ENCODE data around the gene NHEJ1. TPM values are rescaled to one million over a fixed set of nuclear protein-coding genes. Genes with fewer than 3 reads are reported as not detected.

Gene NHEJ1
- total and polyA plus RNA-seq, 2 of the 13 experiments (the other 11 are each of a cell fraction or from before 2014, with no cell fraction given): 30.0 to 30.7 TPM

DNA sequence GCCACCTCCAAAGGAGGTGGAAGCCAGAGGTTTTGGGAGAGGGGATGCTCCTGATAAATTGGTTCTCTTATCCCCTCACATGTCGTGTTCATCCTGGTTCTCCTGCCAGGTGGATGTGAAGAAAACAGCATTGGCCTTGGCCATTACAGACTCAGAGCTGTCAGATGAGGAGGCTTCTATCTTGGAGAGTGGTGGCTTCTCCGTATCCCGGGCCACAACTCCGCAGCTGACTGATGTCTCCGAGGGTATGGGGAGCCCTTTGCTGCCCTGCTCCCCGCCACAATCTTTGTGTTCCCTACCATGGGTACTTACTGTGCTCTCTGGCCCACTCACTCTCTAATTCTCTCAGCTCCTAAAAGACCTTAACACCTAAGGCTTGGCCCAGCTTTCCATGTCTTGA lies 20.9 kb upstream of the NHEJ1 start:
- ATAC-seq: no peak
- Histone ChIP-seq H3K4me3 (replicated peaks in 1 of 3; ENCODE audit: insufficient read depth in 1 of 3, low read depth in 2 of 3, low read length in 3 of 3) (no peak overlapping the region), H2AFZ (ENCODE audit: low read length) (no peak overlapping the region), H4K20me1 (ENCODE audit: insufficient read depth, low read length) (no peaks in the 10 kb centered on the region), H3K4me1 (ENCODE audit: insufficient read depth, low read length) (peaks cover 22% of the 10 kb centered on the region), H3K36me3 (replicated peaks in 1 of 2; ENCODE audit: control insufficient read depth in 1 of 2, insufficient read depth in 2 of 2, low read length in 2 of 2) (peaks cover 30 to 48% of the 10 kb centered on the region in 2 experiments), H3K4me2 (ENCODE audit: low read depth, low read length) (no peak overlapping the region), H3K9me3 (ENCODE audit: low read length) (no peaks in the 10 kb centered on the region), H3K27me3 (ENCODE audit: control insufficient read depth in 1 of 2, insufficient read depth in 2 of 2, low read length in 2 of 2) (no peaks in the 10 kb centered on the region; a peak in 1 of 5 replicates), H3K9ac (ENCODE audit: insufficient read depth, low read depth, low read length) (no peak overlapping the region), H3K27ac (ENCODE audit: extremely low read length, insufficient read depth, low read length) (no peak overlapping the region), H3K79me2 (ENCODE audit: insufficient read depth, low read length) (peaks cover 17% of the 10 kb centered on the region)
- in situ Hi-C loops (cut with HindIII; ENCODE audit: extremely low pct_ligation_motif_present, low pct_unique_long_range_greater_than_20kb): no loop called here
- DNase-seq (ENCODE audit: low spot score): no peak
- FAIRE-seq: no peak
- ChIA-PET CTCF (ENCODE audit: low intra/inter-chr PET ratio, low total read pairs) (no interaction called here), POLR2A (interaction anchor here (1.3 to 4.8 kb wide), 8 partner anchors 10 to 68 kb away, joined by 3 to 21 read pairs (median 6); partner anchors contain the start of gene ZFAND2B)
- 96% methylated on average over 6 of the region's 6 CpGs for WGBS (ENCODE audit: low lambda C conversion rate)
- intact Hi-C loops (cut with micrococcal nuclease; ENCODE audit: unreplicated experiment): no loop called here
- no peak for TF ChIP-seq ZNF782 (CRISPR knock-in tag; IDR thresholded peaks at IDR 0.05; ENCODE audit: borderline replicate concordance)
- no peak for TF ChIP-seq IRF2 (CRISPR knock-in tag; IDR thresholded peaks at IDR 0.05)
- TF ChIP-seq NFE2L1 (CRISPR knock-in tag; IDR thresholded peaks at IDR 0.05; ENCODE audit: borderline replicate concordance): no peak
- no peak for TF ChIP-seq TEAD2 (CRISPR knock-in tag; IDR thresholded peaks at IDR 0.05)
- TF ChIP-seq RARG (CRISPR knock-in tag; IDR thresholded peaks at IDR 0.05; ENCODE audit: low read depth): no peak
- TF ChIP-seq ZSCAN22 (CRISPR knock-in tag; IDR thresholded peaks at IDR 0.05): no peak
- no peak for TF ChIP-seq ZNF878 (CRISPR knock-in tag; IDR thresholded peaks at IDR 0.05)
- TF ChIP-seq FOXP1 (IDR thresholded peaks at IDR 0.05): no peak
- no peak for TF ChIP-seq FOXP1 (CRISPR knock-in tag; IDR thresholded peaks at IDR 0.05)
- TF ChIP-seq ZNF629 (CRISPR knock-in tag; conservative IDR thresholded peaks at IDR 0.05): no peak
- TF ChIP-seq, protein P1, sequence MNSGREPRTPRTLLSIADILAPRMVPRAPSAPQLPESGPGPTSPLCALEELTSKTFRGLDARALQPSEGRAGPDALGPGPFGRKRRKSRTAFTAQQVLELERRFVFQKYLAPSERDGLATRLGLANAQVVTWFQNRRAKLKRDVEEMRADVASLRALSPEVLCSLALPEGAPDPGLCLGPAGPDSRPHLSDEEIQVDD (CRISPR knock-in tag; IDR thresholded peaks at IDR 0.05; ENCODE audit: borderline replicate concordance): no peak
- TF ChIP-seq, protein P2, sequence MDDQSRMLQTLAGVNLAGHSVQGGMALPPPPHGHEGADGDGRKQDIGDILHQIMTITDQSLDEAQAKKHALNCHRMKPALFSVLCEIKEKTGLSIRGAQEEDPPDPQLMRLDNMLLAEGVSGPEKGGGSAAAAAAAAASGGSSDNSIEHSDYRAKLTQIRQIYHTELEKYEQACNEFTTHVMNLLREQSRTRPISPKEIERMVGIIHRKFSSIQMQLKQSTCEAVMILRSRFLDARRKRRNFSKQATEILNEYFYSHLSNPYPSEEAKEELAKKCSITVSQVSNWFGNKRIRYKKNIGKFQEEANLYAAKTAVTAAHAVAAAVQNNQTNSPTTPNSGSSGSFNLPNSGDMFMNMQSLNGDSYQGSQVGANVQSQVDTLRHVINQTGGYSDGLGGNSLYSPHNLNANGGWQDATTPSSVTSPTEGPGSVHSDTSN (CRISPR knock-in tag; IDR thresholded peaks at IDR 0.05; ENCODE audit: borderline replicate concordance): no peak
- TF ChIP-seq TOPORS (CRISPR knock-in tag; IDR thresholded peaks at IDR 0.05): no peak
- TF ChIP-seq NFRKB (IDR thresholded peaks at IDR 0.05): no peak
- TF ChIP-seq, protein P3, sequence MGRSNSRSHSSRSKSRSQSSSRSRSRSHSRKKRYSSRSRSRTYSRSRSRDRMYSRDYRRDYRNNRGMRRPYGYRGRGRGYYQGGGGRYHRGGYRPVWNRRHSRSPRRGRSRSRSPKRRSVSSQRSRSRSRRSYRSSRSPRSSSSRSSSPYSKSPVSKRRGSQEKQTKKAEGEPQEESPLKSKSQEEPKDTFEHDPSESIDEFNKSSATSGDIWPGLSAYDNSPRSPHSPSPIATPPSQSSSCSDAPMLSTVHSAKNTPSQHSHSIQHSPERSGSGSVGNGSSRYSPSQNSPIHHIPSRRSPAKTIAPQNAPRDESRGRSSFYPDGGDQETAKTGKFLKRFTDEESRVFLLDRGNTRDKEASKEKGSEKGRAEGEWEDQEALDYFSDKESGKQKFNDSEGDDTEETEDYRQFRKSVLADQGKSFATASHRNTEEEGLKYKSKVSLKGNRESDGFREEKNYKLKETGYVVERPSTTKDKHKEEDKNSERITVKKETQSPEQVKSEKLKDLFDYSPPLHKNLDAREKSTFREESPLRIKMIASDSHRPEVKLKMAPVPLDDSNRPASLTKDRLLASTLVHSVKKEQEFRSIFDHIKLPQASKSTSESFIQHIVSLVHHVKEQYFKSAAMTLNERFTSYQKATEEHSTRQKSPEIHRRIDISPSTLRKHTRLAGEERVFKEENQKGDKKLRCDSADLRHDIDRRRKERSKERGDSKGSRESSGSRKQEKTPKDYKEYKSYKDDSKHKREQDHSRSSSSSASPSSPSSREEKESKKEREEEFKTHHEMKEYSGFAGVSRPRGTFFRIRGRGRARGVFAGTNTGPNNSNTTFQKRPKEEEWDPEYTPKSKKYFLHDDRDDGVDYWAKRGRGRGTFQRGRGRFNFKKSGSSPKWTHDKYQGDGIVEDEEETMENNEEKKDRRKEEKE (IDR thresholded peaks at IDR 0.05): no peak
- no peak for TF ChIP-seq TBP (CRISPR knock-in tag; IDR thresholded peaks at IDR 0.05)
- TF ChIP-seq, protein P4, sequence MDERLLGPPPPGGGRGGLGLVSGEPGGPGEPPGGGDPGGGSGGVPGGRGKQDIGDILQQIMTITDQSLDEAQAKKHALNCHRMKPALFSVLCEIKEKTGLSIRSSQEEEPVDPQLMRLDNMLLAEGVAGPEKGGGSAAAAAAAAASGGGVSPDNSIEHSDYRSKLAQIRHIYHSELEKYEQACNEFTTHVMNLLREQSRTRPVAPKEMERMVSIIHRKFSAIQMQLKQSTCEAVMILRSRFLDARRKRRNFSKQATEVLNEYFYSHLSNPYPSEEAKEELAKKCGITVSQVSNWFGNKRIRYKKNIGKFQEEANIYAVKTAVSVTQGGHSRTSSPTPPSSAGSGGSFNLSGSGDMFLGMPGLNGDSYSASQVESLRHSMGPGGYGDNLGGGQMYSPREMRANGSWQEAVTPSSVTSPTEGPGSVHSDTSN (CRISPR knock-in tag; IDR thresholded peaks at IDR 0.05): no peak
- no peak for TF ChIP-seq PAF1 (CRISPR knock-in tag; IDR thresholded peaks at IDR 0.05)
- no TSS peak for BruUV-seq (replicated peaks)

Measured in HepG2 (cell line).